ENCODE data around the gene RABGAP1.
A peak's percentile ranks its signal among the peaks of the same experiment; 100 is the strongest.
"Not testable (repeated sequence)": the region's sequence is repeated elsewhere in the genome, so short reads cannot be mapped to it uniquely, and the experiment has no call there.

The RABGAP1 gene

DNA sequence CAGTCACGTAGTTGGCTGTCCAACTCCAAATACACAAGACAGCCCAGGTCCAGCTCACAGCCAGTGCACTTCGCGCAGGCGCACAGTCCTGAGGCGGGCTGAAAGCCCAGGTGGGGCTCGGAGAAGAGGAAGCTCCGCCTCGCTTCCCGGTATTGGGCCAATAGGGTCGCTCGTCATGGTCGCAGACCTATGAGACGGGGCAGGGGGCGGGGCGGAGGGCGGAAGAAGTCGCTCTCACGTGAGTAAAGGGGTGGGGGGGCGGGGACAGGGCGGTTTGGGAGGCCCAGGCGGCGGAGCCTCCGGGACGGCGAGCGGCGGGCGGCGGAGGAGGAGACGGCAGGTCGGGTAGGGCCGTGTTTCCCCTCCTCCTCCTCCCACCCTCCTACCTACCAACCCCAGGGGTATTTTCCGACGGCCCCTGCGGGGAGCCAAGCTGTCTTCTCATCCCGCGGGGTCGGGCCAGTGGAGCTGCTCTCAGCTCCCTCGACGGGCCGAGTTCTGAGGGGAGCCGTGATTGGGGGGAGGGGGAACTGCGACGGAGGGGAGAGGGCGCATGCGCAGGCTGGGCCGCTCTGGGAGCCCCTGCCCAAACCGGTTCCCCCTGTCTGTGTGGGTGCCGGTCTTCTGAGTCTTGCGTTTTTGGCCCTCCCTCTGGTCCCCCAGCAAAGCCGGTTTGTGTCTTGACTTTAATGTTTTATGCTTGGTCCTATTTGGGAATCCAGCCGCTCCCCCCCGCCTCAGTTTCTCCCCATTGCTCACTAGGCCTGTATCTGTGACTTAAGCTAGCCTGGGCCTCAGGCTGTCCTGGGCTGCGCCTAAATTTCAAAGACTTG lies at the start of gene RABGAP1:
RABGAP1 (plus strand) TSS at position 272 of the 833 bp plus-strand sequence. CDS start 16,040 bp downstream, outside the sequence.
- DNase-seq (ENCODE audit: low read depth in 2 of 2, low spot score in 1 of 2), result peak; percentile 97

DNA sequence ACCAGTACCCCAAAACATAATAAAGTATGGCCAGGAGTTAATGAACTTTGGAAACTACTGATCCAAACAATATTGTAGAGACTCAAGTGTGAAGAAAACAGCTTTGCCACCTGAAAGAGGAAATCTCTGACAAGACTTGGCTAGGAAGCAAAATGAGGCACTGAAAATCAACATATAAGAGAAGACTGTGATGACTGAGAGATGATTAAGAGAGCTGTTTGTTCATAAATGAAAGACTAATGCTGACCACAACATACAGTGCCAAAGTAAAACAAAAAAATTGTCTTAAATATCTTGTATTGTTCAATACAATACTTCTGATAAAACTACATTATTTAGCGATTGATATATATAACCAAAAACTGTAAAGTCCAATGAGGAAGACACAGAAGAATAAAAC lies 42.9 kb upstream of the RABGAP1 start:
- DNase-seq (ENCODE audit: low read depth in 2 of 2, low spot score in 1 of 2), result no peak

DNA sequence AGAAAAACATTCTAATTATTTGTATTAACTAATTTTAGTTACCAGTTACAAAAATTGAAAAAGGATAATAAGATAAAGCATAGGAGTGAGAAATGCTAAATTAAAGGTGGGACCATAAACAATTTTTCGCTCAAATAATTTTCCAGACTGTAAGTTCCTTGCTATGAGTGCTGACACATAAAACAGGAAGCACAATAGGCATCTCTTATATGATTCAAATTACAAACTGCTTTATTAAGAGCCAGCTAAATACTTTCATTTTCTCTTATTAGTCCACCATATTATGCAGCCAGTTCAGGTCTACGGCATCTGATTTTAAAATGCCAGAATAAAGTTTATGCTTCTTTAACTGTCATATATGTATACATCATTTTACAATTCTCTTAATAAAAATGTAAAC lies 40.0 kb upstream of the RABGAP1 start:
- no peak for DNase-seq (ENCODE audit: low read depth in 2 of 2, low spot score in 1 of 2)

DNA sequence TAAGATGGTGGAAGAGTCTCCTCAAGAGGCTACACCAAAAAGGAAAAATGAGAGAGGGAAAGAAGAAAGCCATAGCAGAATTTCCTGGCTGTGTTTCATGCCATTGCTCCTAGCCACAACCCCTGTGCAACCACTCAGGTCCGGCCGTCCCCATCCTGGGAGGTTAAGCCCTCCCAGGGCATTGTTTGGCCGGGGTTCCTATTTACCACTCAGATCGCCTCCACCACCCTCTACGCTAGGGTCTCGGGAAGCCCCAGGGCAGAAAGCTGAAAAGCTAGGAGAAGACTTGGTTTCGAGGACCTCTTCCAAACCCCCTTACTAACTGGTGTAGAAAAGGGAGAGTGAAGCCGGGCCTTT lies 36.4 kb upstream of the RABGAP1 start:
- DNase-seq (ENCODE audit: low read depth in 2 of 2, low spot score in 1 of 2), result no peak

DNA sequence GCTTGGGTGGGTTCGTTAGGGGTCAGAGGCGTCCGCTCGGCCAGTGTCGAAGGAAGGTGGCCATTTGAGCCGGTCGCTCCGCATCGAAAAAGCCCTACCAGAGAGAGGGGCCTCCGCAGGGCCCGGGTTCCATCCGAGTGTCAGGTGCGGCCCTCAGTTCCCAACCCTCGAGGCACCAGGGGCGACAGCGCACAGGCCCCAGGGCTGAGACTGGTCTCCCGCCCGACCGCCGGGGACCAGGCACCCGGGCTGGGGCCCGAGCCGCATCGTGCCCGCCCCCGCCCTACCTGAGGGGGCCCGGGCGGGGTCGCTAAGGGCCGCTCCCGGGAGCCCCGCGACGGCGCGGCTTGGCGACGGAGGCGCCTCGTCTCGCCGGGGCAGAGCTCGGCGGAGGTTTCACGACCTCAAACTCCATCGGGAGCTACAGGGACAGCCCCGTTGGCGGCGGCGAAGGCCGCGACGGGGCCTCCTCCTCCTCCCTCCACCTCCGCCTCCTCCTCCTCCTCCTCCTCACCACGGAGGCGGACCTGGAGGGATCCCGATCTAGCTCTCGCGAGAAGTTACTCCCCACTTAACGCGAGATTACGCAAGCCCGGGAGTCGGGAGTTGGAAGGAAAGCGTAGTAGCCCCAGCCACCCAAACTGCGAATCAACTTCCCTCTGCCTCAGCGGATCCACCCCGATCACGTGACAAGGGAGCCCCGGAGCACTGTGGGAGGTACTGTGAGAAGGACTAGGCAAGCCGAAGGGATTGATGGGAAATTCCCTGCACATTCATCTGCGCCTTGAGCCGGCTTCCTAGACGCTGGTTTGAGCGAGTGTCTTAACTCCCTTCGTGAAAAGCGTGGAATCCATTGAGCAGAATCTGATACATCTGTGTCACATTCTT lies 35.8 kb upstream of the RABGAP1 start, which contains the start of gene RC3H2:
RC3H2 (minus strand) TSS at position 537 of the 888 bp plus-strand sequence. CDS start 7,850 bp downstream, outside the sequence.
- DNase-seq (ENCODE audit: low read depth in 2 of 2, low spot score in 1 of 2), result peak; percentile 89 to 93

DNA sequence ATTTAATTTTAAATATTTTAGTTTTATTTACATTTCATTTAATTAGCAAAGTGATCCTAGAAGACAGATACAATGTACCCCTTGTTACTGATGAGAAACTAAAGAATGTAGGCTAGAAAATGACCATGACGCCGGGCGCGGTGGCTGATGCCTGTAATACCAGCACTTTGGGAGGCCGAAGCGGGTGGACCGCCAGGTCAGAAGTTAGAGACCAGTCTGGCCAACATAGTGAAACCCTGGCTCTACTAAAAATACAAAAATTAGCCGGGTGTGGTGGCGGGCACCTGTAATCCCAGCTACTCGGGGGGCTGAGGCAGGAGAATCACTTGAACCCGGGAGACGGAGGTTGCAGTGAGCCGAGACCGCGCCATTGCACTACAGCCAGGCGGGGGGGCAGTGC lies 34.7 kb upstream of the RABGAP1 start:
- DNase-seq (ENCODE audit: low read depth in 2 of 2, low spot score in 1 of 2), result not testable (repeated sequence)

DNA sequence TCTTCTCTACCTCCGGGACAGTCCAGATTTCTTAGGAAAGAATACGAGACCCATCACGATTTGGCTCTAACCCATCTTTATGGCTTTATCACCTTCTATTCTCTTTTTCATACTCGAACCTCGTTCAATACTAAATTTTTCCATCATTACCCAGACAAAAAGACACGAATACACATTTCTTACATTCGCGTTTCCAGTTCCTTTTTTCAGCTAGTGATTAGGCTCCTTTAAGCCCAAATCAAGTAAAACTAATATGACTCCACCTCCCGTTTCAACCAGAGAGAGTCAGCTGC lies 28.2 kb upstream of the RABGAP1 start:
- no peak for DNase-seq (ENCODE audit: low read depth in 2 of 2, low spot score in 1 of 2)

DNA sequence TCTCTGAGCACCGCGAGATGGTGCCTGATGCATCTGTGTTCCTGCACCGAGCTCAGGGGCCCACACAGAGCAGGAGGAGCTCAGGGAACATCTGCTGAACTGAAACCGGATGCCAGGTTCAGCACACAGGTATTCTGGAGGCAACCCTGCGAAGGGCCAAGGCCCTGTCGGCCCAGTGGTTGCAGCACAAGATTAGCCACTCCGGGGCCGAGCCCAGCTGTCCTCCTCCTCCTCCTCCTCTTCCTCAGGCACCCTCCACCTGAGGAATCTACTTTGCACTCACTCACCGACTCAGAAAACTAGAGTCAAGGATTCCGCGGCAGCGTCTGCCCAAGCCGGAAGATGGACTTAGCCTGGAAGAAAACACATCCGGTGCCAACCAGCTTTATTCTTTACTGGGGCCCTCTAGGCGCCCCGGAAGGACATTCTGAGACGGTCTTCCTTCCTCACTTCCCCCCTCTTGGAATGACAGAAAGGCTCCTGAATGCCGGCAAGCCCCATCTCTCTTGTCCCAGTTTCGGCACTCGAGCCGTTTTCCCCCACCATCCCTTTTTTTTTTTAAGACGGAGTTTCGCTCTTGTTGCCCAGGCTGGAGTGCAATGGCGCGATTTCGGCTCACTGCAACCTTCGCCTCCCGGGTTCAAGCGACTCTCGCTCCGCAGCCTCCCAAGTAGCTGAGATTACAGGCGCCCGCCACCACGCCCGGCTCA lies 27.7 kb upstream of the RABGAP1 start, which contains the start of gene ZBTB6:
ZBTB6 (minus strand) TSS at position 360 of the 710 bp plus-strand sequence. CDS start 1,251 bp downstream, outside the sequence.
- DNase-seq (ENCODE audit: low read depth in 2 of 2, low spot score in 1 of 2), result peak in 1 of 2 donors; percentile 27

DNA sequence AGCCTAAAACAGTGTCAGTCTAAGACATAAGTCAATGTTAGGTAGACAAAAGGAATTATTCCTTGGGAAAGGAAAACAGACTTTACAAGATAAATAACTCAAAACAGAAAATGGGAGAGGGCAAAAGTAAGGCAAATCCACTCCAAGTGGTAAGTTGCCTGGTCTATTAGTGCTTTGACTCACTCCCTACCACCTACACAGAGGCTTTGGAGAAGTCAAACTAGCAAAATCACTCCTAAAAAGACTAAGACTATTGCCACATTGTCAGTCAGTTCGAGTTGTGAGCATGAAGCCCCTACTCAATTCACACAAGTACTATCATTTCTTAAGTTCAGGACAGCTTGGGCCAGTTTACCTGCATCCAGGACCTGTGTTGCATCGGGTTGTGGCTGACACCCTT lies 22.5 kb upstream of the RABGAP1 start:
- no peak for DNase-seq (ENCODE audit: low read depth in 2 of 2, low spot score in 1 of 2)

DNA sequence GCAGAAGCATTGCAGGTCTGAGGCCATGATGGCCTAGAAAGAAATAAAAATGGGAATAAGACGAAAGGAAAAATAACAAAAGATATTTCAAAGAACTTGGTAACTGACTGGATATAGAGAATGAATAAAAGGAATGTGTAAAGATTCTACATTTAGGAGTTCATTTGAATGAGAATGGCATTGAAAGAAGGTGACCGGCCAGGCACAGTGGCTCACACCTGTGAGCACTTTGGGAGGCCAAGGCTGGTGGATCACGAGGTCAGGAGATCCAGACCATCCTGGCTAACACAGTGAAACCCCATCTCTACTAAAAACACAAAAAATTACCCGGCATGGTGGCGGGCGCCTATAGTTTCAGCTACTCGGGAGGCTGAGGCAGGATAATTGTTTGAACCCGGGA lies 18.1 kb upstream of the RABGAP1 start:
- DNase-seq (ENCODE audit: low read depth in 2 of 2, low spot score in 1 of 2), result no peak

DNA sequence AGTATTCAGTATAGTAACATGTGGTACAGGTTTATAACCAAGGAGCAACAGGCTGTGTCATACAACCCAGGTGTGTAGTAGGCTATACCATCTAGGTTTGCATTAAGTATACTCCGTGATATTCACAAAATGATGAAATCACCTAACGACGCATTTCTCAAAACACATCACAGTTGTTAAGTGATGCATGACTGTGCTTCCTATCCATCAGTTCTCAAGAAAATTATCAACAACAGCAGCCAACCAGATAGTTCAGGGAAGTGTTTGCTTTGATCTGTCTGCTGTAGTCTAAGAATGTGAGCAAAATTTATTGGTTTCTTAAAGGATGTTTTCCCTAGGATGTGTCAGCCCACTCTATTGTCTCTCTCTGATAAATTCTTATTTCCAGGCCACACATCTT lies 16.9 kb upstream of the RABGAP1 start:
- DNase-seq (ENCODE audit: low read depth in 2 of 2, low spot score in 1 of 2), result no peak

DNA sequence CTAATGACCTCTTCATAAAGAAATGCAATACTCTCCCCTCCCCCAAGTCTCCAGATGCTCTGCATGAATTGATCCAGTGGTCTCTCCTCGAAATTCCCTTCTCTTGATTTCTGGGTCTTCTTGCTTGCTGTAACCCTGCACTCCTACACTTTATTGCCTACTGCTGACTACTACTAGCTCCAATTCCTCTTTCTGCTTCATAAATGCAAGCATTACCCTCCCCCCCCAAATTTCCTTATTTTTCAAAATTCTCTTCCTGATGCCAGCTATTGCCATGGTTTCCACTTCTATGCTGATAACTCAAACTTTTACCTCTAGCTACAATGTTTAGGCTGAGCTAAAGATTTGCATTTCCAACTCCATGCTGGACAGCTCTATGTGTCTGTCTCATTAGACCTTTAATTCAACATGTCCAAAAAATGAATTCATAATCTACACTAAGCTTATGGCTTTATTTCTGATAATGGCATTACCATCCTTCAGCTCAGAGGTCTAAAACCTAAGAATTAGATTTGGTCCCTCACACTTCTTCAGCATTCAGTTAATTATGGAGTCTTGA lies 10.9 kb upstream of the RABGAP1 start:
- no peak for DNase-seq (ENCODE audit: low read depth in 2 of 2, low spot score in 1 of 2)

DNA sequence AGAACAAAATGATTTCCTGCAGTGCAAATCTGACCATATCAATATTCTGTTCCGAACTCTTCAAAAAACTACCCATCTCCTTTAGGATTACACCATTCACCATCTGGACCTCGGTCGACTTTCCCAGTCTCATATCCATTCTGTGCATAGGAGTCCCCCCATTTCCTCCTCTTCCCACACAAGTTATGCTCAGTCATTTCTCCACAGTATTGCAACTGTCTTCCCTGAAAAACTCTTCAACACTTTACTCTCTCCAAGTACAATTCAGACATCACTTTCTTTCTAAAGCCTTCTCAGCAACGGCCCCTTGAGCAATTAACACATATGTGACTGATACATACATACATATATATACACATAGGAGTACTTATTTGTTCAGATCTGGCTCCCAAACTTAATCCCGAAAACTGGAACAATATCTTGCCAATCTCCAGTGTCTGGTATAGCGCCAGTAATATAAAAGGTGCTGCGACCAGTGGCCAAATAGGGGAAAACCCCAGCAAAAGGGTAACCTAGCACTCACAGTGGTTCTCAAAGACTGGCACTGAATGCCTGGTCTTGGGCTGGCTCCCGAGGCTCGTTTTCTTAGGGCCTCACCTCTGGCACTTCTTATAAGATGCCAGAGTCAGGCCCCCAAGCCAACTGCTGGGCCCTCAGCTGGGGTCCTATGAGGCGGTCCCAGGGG lies 10.1 kb upstream of the RABGAP1 start:
- DNase-seq (ENCODE audit: low read depth in 2 of 2, low spot score in 1 of 2), result no peak

DNA sequence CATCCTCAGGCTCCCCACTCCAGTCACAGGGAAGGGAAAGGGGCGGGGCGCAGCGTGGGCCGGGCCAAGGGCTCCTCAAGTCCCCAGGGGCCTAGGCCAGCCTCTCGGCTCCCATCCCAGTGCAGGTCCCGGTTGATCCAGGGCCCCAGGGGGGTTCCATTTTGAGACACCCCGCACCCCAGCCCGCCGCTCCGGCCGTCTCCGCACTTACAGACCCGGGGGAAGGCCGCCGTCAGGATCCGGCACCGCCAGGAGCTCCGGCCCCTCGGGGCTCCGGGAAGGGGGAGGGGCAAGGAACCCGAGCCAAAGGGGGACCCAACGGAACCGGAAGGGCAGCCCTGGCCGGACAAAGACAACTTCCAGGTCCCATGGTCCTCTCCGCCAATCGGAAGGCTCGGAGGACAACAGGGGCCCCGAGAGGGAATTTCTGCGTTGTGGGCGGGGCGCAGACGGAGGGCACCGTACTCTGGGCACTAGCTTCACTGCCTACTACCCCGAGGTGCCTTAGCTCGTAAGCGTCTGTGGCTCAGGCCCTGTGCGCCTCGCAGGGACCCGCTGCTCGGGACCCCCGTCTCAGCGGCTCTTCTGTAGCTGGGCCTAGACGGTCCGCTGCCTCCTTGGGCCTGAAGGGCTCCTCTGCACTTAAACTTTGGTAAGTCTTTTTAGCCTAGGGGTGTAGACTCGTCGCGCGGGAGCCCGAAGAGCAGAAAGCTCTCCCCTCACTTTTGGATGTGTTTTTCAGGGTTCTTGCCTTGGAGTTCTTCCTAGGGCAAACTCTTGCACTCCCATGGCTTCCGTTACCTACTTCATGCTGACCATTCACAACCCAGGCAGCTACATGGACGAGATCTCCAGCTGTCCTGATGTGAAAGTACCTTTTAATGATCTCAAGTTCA lies 9.3 kb upstream of the RABGAP1 start, which contains the start of gene ZBTB26:
ZBTB26 (minus strand) TSS at position 287 of the 896 bp plus-strand sequence. CDS start 11,578 bp downstream, outside the sequence.
- peak; percentile 77 for DNase-seq (ENCODE audit: low read depth in 2 of 2, low spot score in 1 of 2)

DNA sequence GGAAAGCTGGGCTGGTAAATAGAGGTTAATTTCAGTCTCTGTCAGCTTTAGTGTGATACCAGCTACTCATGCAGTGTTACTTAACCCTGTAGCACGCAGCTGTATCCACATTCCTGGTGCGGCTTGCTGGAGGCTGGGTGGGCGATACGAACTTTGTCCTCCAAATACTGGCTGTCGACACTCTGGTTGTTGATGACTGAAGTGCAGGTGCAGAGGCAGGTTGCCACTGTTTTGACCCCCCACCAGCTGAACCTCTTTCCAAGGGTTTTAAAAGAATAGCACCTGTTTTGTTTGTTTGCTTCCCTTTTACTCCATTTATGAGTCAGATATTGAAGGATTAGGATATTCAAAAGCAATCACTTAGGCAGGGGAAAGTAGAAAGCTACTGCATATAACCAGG lies 4.4 kb upstream of the RABGAP1 start:
- DNase-seq (ENCODE audit: low read depth in 2 of 2, low spot score in 1 of 2), result no peak

DNA sequence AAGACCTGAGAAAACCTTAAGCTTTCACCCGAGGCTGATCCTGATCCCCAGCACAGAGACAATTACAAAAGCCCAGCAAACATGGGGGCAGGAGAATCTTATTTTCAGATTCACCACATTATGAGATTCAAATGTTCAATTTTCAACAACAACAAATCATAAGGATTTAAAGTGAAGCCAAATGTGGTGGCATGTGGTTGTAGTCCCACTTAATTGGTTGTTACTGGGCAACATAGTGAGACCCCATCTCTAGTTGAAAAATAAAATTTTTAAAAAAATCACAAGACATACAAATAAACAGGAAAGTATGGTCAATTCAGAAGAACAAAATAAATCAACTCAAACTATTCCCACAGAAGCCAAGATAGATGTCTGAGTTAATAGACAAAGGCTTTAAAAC lies 3.9 kb upstream of the RABGAP1 start:
- no peak for DNase-seq (ENCODE audit: low read depth in 2 of 2, low spot score in 1 of 2)

DNA sequence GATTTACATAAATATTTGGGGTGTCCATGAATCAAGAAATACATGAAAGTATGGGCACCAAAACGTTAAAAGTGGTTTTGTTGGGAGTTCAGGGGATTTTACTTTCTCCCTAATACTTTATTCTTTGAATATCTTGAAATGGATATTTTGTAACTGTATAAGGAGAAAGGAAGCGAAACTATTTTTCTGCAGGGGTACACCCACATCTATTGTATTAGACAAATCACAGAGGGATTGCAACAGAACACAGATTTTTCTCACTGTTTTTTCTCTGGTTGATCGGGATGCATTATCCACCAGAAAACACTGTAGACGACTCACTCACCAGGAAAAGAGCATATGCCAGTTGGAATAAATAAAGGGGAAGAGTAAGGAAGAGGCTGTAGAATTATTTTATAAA lies 1.2 kb upstream of the RABGAP1 start:
- DNase-seq (ENCODE audit: low read depth in 2 of 2, low spot score in 1 of 2), result no peak

DNA sequence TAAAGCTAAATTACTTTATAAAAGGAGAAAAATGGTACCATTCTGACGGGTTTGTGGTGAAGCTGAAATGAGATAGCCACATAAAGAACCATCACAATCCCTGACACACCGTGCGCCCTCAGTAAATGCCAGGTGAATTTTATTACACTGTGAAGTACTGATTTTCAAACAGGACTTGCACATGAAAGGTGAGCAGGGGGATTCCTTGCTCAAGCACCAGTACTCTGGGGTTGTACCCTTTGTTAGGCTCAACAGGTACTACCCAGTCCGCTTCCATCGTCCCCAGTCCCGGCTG lies 419 bp upstream of the RABGAP1 start:
- DNase-seq (ENCODE audit: low read depth in 2 of 2, low spot score in 1 of 2), result no peak

DNA sequence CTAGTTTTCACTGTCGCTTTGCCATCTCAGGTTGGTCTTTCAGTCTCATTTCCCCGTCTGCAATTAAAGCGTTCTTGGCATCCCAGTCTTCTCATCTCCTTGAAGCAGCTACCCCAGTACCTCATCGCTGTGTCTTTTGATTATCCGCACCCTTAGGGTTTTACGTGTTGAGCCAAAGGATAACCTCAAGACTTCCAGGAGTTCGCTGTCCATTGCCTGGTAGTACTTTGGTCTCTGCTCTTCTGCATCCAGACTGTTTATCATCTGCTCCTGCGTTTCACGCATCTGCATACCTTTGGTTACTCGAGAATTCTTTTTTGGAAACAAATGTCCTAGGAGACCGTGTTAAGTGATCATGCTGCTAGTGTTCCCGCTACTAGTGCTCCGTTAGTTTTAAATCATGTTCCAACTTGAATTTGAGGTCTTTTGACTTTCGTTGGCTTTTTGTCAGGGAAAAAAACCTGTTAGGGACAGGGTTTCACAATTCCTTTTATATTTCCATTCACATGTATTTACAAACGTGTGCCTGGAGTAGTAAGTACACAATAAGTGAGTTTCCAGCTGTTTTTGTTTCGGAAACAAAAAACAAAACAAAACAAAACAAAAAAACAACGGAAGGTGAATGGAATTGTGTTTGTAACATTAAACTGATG lies 888 bp downstream of the RABGAP1 start:
- DNase-seq (ENCODE audit: low read depth in 2 of 2, low spot score in 1 of 2), result no peak

Measured in stimulated activated CD8-positive, alpha-beta memory T cell treated with anti-CD3 and anti-CD28 coated beads, Interleukin-4, amount 100 ng/mL, for 1 hour (primary cell).